OCI-LY3 (cell line): ENCODE results near the gene PACS2.

Experiments used
- H2AFZ ChIP-seq: fragments of 200-600, 300-600 bp; shearing (Covaris generic); 2 replicates; pipeline ENCODE4 v1.6.0; 2014; ENCODE audit warnings: antibody characterized with exemption, low read depth, low read length
- H3K27ac ChIP-seq: fragments of 200-600, 300-600 bp; sonication (generic); 2 replicates; pipeline ENCODE4 v1.5.1; 2014; ENCODE audit warnings: mild to moderate bottlenecking, low read length, moderate library complexity, mixed read lengths
- H3K27me3 ChIP-seq: fragments of 200-600, 300-600 bp; sonication (generic); 2 replicates; pipeline ENCODE4 v1.6.1; 2014; ENCODE audit warnings: low read depth, low read length, mixed read lengths
- H3K36me3 ChIP-seq: fragments of 200-600, 300-600 bp; sonication (generic); replicated peaks from 2 replicates; pipeline ENCODE3; 2014; ENCODE audit warnings: low read depth, low read length, mixed read lengths
- H3K4me1 ChIP-seq: fragments of 300-600, 200-600 bp; sonication (generic); 2 replicates; pipeline ENCODE4 v1.6.1; 2014; ENCODE audit warnings: low read length, mixed read lengths
- H3K4me2 ChIP-seq: fragments of 200-600, 300-600 bp; sonication (generic); 2 replicates; pipeline ENCODE4 v1.6.1; 2014; ENCODE audit warnings: low read length, mixed read lengths
- H3K4me3 ChIP-seq: fragments of 300-600, 200-600 bp; sonication (generic); 2 replicates; pipeline ENCODE4 v1.5.1; 2014; ENCODE audit warnings: antibody characterized with exemption, mild to moderate bottlenecking, low read length, moderate library complexity
- H3K79me2 ChIP-seq: fragments of 300-600, 200-600 bp; shearing (Covaris generic); 2 replicates; pipeline ENCODE4 v1.6.1; 2014; ENCODE audit warnings: mild to moderate bottlenecking, low read length, mixed read lengths
- H3K9ac ChIP-seq: fragments of 300-600, 200-600 bp; shearing (Covaris generic); 2 replicates; pipeline ENCODE4 v1.6.0; 2014; ENCODE audit warnings: mild to moderate bottlenecking, low read length, moderate library complexity
- H3K9me3 ChIP-seq: fragments of 200-600, 300-600 bp; shearing (Covaris generic); 2 replicates; pipeline ENCODE4 v1.6.1; 2014; ENCODE audit warnings: low read length, mixed read lengths; ENCODE audit not compliant: insufficient read depth
- H4K20me1 ChIP-seq: fragments of 200-600, 300-600 bp; sonication (generic); 2 replicates; pipeline ENCODE4 v1.6.1; 2016; ENCODE audit warnings: low read length, mixed read lengths; ENCODE audit not compliant: insufficient read depth
- EZH2phosphoT487 ChIP-seq: fragments of 200-600 bp; shearing (Covaris generic); IDR thresholded peaks from 2 replicates; pipeline ENCODE4 v1.6.1; 2018; ENCODE audit warnings: antibody characterized with exemption, mixed run types, low read depth
- TF ChIP-seq, protein P1 (sequence below): fragments of 200-600, 300-600 bp; sonication (generic); IDR thresholded peaks from 2 replicates; pipeline ENCODE4 v1.5.1; 2014; ENCODE audit warnings: antibody characterized with exemption, low read length, low read depth

PACS2 gene

GRCh38 chr14:105316577-105316941 lies 2.0 kb downstream of the PACS2 start:
- Histone ChIP-seq H4K20me1 (no peaks in the 10 kb centered on the region; the same call in 1 of the 2 replicates), H3K4me2 (peak overlapping the region; percentile 92; the same call in 1 of the 2 replicates), H3K9ac (no peak overlapping the region), H2AFZ (no peak overlapping the region), H3K27ac (no peak overlapping the region), H3K9me3 (no peaks in the 10 kb centered on the region), H3K27me3 (no peaks in the 10 kb centered on the region), H3K4me3 (no peak overlapping the region), H3K79me2 (peaks cover 31% of the 10 kb centered on the region), H3K36me3 (no peaks in the 10 kb centered on the region), H3K4me1 (peaks cover 29% of the 10 kb centered on the region)
- TF ChIP-seq EZH2phosphoT487 = no peak
- TF ChIP-seq, protein P1, sequence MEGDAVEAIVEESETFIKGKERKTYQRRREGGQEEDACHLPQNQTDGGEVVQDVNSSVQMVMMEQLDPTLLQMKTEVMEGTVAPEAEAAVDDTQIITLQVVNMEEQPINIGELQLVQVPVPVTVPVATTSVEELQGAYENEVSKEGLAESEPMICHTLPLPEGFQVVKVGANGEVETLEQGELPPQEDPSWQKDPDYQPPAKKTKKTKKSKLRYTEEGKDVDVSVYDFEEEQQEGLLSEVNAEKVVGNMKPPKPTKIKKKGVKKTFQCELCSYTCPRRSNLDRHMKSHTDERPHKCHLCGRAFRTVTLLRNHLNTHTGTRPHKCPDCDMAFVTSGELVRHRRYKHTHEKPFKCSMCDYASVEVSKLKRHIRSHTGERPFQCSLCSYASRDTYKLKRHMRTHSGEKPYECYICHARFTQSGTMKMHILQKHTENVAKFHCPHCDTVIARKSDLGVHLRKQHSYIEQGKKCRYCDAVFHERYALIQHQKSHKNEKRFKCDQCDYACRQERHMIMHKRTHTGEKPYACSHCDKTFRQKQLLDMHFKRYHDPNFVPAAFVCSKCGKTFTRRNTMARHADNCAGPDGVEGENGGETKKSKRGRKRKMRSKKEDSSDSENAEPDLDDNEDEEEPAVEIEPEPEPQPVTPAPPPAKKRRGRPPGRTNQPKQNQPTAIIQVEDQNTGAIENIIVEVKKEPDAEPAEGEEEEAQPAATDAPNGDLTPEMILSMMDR = no peak

DNA sequence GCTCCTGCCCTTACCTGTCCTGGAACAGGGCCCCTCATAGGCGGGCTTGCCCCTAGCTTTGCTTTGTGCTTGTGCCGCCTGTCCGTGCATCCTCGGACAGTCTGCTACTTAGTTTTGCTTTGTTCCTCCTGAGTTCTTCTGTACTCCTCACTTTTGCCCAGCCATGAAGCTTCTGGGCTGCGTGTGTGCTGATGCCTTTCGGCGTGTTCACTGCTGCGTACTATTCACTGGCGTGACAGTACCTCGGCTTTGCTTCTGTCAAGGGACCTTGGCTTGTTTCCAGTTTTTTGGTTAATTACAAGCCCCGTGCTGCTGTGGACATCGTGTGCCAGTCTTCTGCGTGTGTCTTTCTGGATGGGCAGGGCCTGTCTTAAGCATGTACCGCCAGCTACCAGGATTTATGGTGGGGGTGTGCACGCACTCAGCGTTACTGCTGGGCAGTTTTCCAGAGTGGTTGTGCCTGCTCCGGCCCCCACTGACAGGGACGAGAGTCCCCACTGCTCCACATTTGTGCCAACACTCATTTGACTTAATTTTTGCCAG lies 2.5 kb downstream of the PACS2 start:
- Histone ChIP-seq H3K4me2 (peak overlapping the region; percentile 24; the same call in 1 of the 2 replicates), H3K27ac (no peak overlapping the region), H3K9me3 (no peaks in the 10 kb centered on the region), H3K36me3 (no peaks in the 10 kb centered on the region), H3K4me3 (no peak overlapping the region), H3K79me2 (peaks cover 31% of the 10 kb centered on the region), H4K20me1 (no peaks in the 10 kb centered on the region; the same call in 1 of the 2 replicates), H3K9ac (no peak overlapping the region), H3K27me3 (no peaks in the 10 kb centered on the region), H2AFZ (no peak overlapping the region), H3K4me1 (peaks cover 29% of the 10 kb centered on the region)
- TF ChIP-seq EZH2phosphoT487 = no peak
- TF ChIP-seq, protein P1 = no peak

GRCh38 chr14:105317546-105317945 lies 3.0 kb downstream of the PACS2 start:
- Histone ChIP-seq H3K27ac (no peak overlapping the region), H4K20me1 (no peaks in the 10 kb centered on the region; the same call in 1 of the 2 replicates), H3K79me2 (peaks cover 31% of the 10 kb centered on the region)

GRCh38 chr14:105322791-105323556 lies 8.4 kb downstream of the PACS2 start:
- Histone ChIP-seq H3K36me3 (no peaks in the 10 kb centered on the region), H3K27me3 (no peaks in the 10 kb centered on the region), H3K9ac (no peak overlapping the region), H2AFZ (no peak overlapping the region), H3K27ac (no peak overlapping the region), H4K20me1 (peaks cover 7% of the 10 kb centered on the region; the same call in 1 of the 2 replicates), H3K9me3 (no peaks in the 10 kb centered on the region), H3K4me1 (no peaks in the 10 kb centered on the region), H3K4me2 (no peak overlapping the region), H3K4me3 (no peak overlapping the region), H3K79me2 (peaks cover 28% of the 10 kb centered on the region)
- TF ChIP-seq, protein P1 = no peak
- no peak for TF ChIP-seq EZH2phosphoT487

More at GRCh38 chr14:105317546-105317945, 3.0 kb downstream of the PACS2 start:
- Histone ChIP-seq H3K4me1 (peaks cover 29% of the 10 kb centered on the region), H3K9ac (no peak overlapping the region), H3K4me3 (no peak overlapping the region), H3K4me2 (peak overlapping the region; percentile 24; the same call in 1 of the 2 replicates), H2AFZ (no peak overlapping the region), H3K9me3 (no peaks in the 10 kb centered on the region), H3K36me3 (no peaks in the 10 kb centered on the region), H3K27me3 (no peaks in the 10 kb centered on the region)
- no peak for TF ChIP-seq EZH2phosphoT487
- TF ChIP-seq, protein P1 = no peak
